Thymus (tissue), 11 donors: Measurements from ENCODE around the gene THOC5. TPM values are rescaled to one million over a fixed set of nuclear protein-coding genes. Genes with fewer than 3 reads are reported as not detected.

ENCODE experiments used
- DNase-seq, 9 donors: peaks; one replicate each; pipeline ENCODE4 v3.0.0-alpha.2; 2013; ENCODE audit warnings: low spot score in 9 of 9, low read depth in 6 of 9, missing footprints in 1 of 9
- H3K27ac ChIP-seq, 2 donors: one replicate each; pipeline ENCODE4 v1.5.1; 2013; ENCODE audit warnings: control low read depth in 1 of 2, low read depth in 1 of 2, low read length in 1 of 2, mild to moderate bottlenecking in 1 of 2, moderate library complexity in 1 of 2
- H3K27me3 ChIP-seq, 2 donors: one replicate each; pipeline ENCODE4 v1.5.1; 2013; ENCODE audit warnings: low read length in 1 of 2; ENCODE audit not compliant: control insufficient read depth in 2 of 2, insufficient read depth in 1 of 2
- H3K36me3 ChIP-seq, 2 donors: one replicate each; pipeline ENCODE4 v1.5.1; 2013; ENCODE audit warnings: low read length in 1 of 2, mild to moderate bottlenecking in 1 of 2, moderate library complexity in 1 of 2; ENCODE audit not compliant: control insufficient read depth in 2 of 2, insufficient read depth in 2 of 2
- H3K4me1 ChIP-seq, 2 donors: one replicate each; pipeline ENCODE4 v1.5.1; 2013; ENCODE audit warnings: low read length in 2 of 2; ENCODE audit not compliant: control insufficient read depth in 2 of 2, insufficient read depth in 2 of 2
- H3K4me3 ChIP-seq, 2 donors: one replicate each; pipeline ENCODE4 v1.5.1; 2013; ENCODE audit warnings: low read length in 2 of 2, control low read depth in 1 of 2, mild to moderate bottlenecking in 1 of 2
- H3K9me3 ChIP-seq, 2 donors: one replicate each; pipeline ENCODE4 v1.5.1; 2013; ENCODE audit warnings: low read length in 1 of 2, mild to moderate bottlenecking in 1 of 2; ENCODE audit not compliant: control insufficient read depth in 2 of 2, insufficient read depth in 1 of 2
- WGBS: extraction: QIAGEN DNeasy Blood & Tissue Kit; methylation state at CpG from one replicate; pipeline ENCODE4 v1.1.7; 2013; 5-methylcytosine and 5-hydroxymethylcytosine counted together
- polyA plus RNA-seq: library from polyadenylated mRNA; stranded (reverse); fragments of 200-250 nt; gene quantifications from one replicate; pipeline ENCODE4 v1.2.3, GENCODE V29; 2013
- total RNA-seq: library from RNA; stranded (reverse); fragments of 120-200 nt; gene quantifications from one replicate; pipeline ENCODE4 v1.2.4, GENCODE V29; 2013
- donor health status: healthy.

The THOC5 gene
- total and polyA plus RNA-seq, 2 donors = 15.8 to 31.4 TPM

DNA sequence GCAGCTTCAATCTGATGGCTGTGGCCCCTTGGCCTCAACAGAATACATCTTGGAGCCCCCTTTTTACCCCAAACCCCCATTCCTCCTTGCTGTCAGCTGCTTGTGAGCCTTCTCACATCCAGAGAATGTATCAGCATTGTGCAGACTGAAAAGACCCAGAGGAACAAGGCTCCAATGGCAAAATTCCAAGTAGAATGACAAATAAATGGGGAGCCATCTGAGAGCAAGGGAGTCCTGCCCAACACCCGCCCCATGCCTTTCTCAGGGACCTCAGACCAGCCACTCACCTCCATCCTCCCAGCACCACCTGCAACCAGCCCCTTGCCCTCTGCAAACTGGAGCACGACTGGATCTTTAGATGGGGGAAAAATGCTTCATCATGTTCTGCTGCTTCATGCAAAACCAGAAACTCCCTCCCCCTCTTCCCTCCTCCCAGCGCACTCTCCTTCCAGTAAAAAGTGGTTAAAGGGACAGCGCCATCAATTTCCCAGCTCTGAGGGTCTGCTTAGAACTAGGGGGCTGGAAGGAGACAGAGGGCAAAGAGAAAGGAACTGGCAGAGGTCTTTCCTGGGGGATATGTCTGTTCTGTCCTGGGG, 75.7 kb downstream of the THOC5 start:
- Histone ChIP-seq H3K27ac (no peak overlapping the region), H3K36me3 (no peaks in the 10 kb centered on the region), H3K27me3 (peaks cover 38 to 78% of the 10 kb centered on the region in 2 donors), H3K4me1 (peaks cover 0 to 14% of the 10 kb centered on the region in 2 donors), H3K9me3 (peaks cover 0 to 9% of the 10 kb centered on the region in 2 donors), H3K4me3 (no peak overlapping the region)
- DNase-seq = no peak
- 17% methylated on average over 4 of the region's 4 CpGs for WGBS

DNA sequence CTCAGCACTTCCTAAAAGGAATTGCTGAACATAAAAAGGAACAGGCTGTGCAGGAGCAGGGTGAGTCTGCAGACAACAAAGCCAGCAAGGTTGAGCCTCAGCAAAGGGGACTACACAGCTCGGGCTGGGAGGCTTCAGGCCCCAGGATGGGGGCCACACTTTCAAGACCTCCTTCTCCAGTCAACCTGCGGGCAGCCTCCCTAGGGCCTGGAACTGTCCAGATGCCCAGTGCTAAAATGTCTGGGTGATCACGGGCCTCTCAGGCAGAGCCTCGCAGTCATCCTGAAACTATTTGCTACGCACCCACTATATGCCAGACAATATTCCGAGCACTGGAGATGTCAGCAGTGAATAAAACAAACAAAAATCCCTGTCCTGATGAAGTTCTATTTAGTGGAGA, 77.4 kb downstream of the THOC5 start:
- Histone ChIP-seq H3K4me1 (peaks cover 0 to 9% of the 10 kb centered on the region in 2 donors), H3K27me3 (peaks cover 30 to 66% of the 10 kb centered on the region in 2 donors), H3K27ac (no peak overlapping the region), H3K36me3 (no peaks in the 10 kb centered on the region), H3K9me3 (peaks cover 0 to 8% of the 10 kb centered on the region in 2 donors), H3K4me3 (no peak overlapping the region)
- DNase-seq = no peak
- WGBS = 72% methylated on average over 6 of the region's 6 CpGs

DNA sequence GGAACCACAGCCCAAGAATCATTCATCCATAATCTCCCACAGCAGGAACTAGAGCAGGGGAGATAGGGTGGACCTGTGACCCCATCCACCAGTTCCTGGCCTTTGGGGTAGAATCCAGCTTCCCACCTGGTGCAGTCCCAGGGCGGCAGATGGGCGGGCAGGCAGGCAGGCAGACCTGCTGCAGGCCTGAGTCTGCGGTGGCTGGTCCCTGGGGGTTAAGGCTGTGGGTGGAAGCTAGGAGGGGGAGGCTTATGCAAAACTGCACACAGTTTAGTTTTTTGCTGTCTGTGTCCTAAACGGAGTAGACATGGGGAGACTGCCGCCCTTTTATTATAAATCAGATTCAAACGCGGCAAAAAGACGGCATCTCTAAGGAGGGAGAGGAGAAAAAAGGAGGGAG, 78.0 kb downstream of the THOC5 start:
- H3K27ac ChIP-seq = no peak overlapping the region
- peaks cover 0 to 3% of the 10 kb centered on the region in 2 donors for H3K9me3 ChIP-seq
- H3K27me3 ChIP-seq = peaks cover 25 to 66% of the 10 kb centered on the region in 2 donors
- H3K4me1 ChIP-seq = peaks cover 0 to 7% of the 10 kb centered on the region in 2 donors
- no peak for DNase-seq
- no peaks in the 10 kb centered on the region for H3K36me3 ChIP-seq
- 83% methylated on average over 8 of the region's 8 CpGs for WGBS
- H3K4me3 ChIP-seq = no peak overlapping the region

GRCh38 chr22:29473001-29473400, 80.6 kb downstream of the THOC5 start:
- WGBS = 72% methylated on average over 5 of the region's 5 CpGs
- Histone ChIP-seq H3K36me3 (no peaks in the 10 kb centered on the region), H3K27me3 (peaks cover 4 to 61% of the 10 kb centered on the region in 2 donors), H3K4me1 (peaks cover 0 to 5% of the 10 kb centered on the region in 2 donors), H3K27ac (no peak overlapping the region), H3K9me3 (peaks cover 0 to 4% of the 10 kb centered on the region in 2 donors), H3K4me3 (no peak overlapping the region)
- no peak for DNase-seq

- Histone ChIP-seq H3K27ac (no peak overlapping the region), H3K4me3 (peak overlapping the region in 1 of 2 donors; percentile 20), H3K9me3 (peaks cover 0 to 4% of the 10 kb centered on the region in 2 donors), H3K27me3 (peaks cover 0 to 42% of the 10 kb centered on the region in 2 donors), H3K36me3 (no peaks in the 10 kb centered on the region), H3K4me1 (peaks cover 0 to 4% of the 10 kb centered on the region in 2 donors)
- 24% methylated on average over 54 of the region's 54 CpGs for WGBS
- peak in 5 of 9 donors; percentile 9 to 60 (median 58) for DNase-seq
These were observed 83.2 kb downstream of the THOC5 start for GRCh38 chr22:29470159-29470855.

- WGBS = 57% methylated on average over 9 of the region's 9 CpGs
- DNase-seq = no peak
These were observed 83.8 kb downstream of the THOC5 start for GRCh38 chr22:29469755-29470154.

DNA sequence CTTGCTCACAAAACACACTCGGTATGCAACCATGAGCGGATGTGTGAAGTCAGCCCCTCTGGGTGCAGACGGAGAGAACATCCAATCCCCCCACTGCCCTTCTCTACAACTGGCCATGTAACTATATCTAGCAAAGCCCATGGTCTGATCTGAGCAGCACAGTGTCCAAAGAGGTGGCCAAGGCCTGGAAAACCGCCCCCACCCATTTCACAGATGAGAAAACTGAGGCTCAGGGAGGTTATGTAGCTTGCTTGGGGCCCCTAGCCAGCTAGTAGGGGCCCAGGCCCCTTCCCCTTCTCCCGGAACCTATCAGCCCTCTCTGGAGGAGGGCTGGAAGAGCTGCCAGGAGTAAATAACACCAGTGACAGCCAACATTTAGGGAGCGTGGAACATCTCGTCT, 89.0 kb downstream of the THOC5 start:
- Histone ChIP-seq H3K4me3 (no peak overlapping the region), H3K9me3 (no peaks in the 10 kb centered on the region), H3K27me3 (peaks cover 0 to 16% of the 10 kb centered on the region in 2 donors), H3K36me3 (no peaks in the 10 kb centered on the region), H3K27ac (no peak overlapping the region), H3K4me1 (no peaks in the 10 kb centered on the region)
- DNase-seq = no peak
- WGBS = 96% methylated on average over 7 of the region's 7 CpGs

More at GRCh38 chr22:29469755-29470154, 83.8 kb downstream of the THOC5 start:
- no peak overlapping the region for H3K27ac ChIP-seq
- peaks cover 0 to 4% of the 10 kb centered on the region in 2 donors for H3K4me1 ChIP-seq
- no peak overlapping the region for H3K4me3 ChIP-seq
- peaks cover 0 to 4% of the 10 kb centered on the region in 2 donors for H3K9me3 ChIP-seq
- H3K36me3 ChIP-seq = no peaks in the 10 kb centered on the region
- H3K27me3 ChIP-seq = peaks cover 0 to 42% of the 10 kb centered on the region in 2 donors

GRCh38 chr22:29463629-29464028, 89.9 kb downstream of the THOC5 start:
- H3K36me3 ChIP-seq = no peaks in the 10 kb centered on the region
- H3K27me3 ChIP-seq = peaks cover 0 to 8% of the 10 kb centered on the region in 2 donors
- H3K27ac ChIP-seq = no peak overlapping the region
- no peaks in the 10 kb centered on the region for H3K4me1 ChIP-seq
- no peak overlapping the region for H3K4me3 ChIP-seq
- WGBS = 95% methylated on average over 7 of the region's 7 CpGs
- DNase-seq = no peak
- no peaks in the 10 kb centered on the region for H3K9me3 ChIP-seq

DNA sequence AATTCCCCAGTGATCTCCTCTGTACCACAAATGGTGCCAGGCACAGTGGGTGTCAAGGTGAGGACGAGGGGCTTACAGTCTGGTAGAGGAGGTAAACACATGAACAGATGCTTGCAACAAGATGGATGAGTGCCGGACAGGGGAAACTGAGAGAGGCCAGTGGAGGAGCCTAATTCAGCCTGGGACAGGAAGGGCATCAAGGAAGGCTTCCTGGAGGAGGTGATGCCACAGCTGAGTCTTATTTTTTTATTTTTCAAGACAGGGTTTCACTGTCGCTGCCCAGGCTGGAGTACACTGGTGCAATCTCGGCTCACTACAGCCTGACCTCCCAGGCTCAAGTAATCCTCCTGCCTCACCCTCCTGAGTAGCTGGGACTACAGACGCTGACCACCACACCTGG, 92.3 kb downstream of the THOC5 start:
- no peaks in the 10 kb centered on the region for H3K9me3 ChIP-seq
- H3K4me3 ChIP-seq = no peak overlapping the region

More for the DNA sequence above, 92.3 kb downstream of the THOC5 start:
- Histone ChIP-seq H3K27ac (no peak overlapping the region), H3K4me1 (no peaks in the 10 kb centered on the region), H3K27me3 (no peaks in the 10 kb centered on the region), H3K36me3 (no peaks in the 10 kb centered on the region)
- WGBS = 97% methylated on average over 5 of the region's 5 CpGs
- no peak for DNase-seq
